Nephron (organoid): ENCODE measurements around the gene RALGDS.
A peak's percentile ranks its signal among the peaks of the same experiment; 100 is the strongest.
"Not testable (repeated sequence)": the region's sequence is repeated elsewhere in the genome, so short reads cannot be mapped to it uniquely, and the experiment has no call there.

Experiments used
- H3K27ac Mint-ChIP-seq, 3 experiments: 2 replicates each; pipeline ENCODE4 v1.8.0; 2020; ENCODE audit warnings: mixed read lengths in 3 of 3, mild to moderate bottlenecking in 2 of 3, moderate library complexity in 1 of 3
- H3K27me3 Mint-ChIP-seq: 2 replicates; pipeline ENCODE4 v1.8.0; 2021; ENCODE audit warnings: low read depth, mild to moderate bottlenecking, moderate library complexity, mixed read lengths
- H3K36me3 Mint-ChIP-seq: 2 replicates; pipeline ENCODE4 v1.8.0; 2020; ENCODE audit warnings: low read depth, mixed read lengths
- H3K4me1 Mint-ChIP-seq: 2 replicates; pipeline ENCODE4 v1.8.0; 2020; ENCODE audit warnings: mixed read lengths
- H3K4me3 Mint-ChIP-seq, 3 experiments: 2 replicates each; pipeline ENCODE4 v1.8.0; 2020; ENCODE audit warnings: mild to moderate bottlenecking in 3 of 3, mixed read lengths in 3 of 3, moderate library complexity in 2 of 3
- H3K9me3 Mint-ChIP-seq: 2 replicates; pipeline ENCODE4 v1.8.0; 2020; ENCODE audit warnings: mixed read lengths
- TF ChIP-seq, protein P1 (sequence below), 3 experiments: fragments of 200-600 bp; sonication (generic); IDR thresholded peaks; one replicate each; pipeline ENCODE4 v1.5.0; 2021; ENCODE audit warnings: antibody characterized with exemption in 3 of 3; ENCODE audit not compliant: unreplicated experiment in 3 of 3

Gene RALGDS

GRCh38 chr9:133065070-133065388 lies 56.0 kb downstream of the RALGDS start:
- Mint-ChIP-seq H3K4me3 (no peak overlapping the region), H3K36me3 (peaks cover 3% of the 10 kb centered on the region), H3K27ac (no peak overlapping the region), H3K27me3 (no peaks in the 10 kb centered on the region), H3K9me3 (no peaks in the 10 kb centered on the region), H3K4me1 (no peaks in the 10 kb centered on the region)
- TF ChIP-seq, protein P1, sequence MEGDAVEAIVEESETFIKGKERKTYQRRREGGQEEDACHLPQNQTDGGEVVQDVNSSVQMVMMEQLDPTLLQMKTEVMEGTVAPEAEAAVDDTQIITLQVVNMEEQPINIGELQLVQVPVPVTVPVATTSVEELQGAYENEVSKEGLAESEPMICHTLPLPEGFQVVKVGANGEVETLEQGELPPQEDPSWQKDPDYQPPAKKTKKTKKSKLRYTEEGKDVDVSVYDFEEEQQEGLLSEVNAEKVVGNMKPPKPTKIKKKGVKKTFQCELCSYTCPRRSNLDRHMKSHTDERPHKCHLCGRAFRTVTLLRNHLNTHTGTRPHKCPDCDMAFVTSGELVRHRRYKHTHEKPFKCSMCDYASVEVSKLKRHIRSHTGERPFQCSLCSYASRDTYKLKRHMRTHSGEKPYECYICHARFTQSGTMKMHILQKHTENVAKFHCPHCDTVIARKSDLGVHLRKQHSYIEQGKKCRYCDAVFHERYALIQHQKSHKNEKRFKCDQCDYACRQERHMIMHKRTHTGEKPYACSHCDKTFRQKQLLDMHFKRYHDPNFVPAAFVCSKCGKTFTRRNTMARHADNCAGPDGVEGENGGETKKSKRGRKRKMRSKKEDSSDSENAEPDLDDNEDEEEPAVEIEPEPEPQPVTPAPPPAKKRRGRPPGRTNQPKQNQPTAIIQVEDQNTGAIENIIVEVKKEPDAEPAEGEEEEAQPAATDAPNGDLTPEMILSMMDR (IDR thresholded peaks at IDR 0.05; ENCODE audit: unreplicated experiment in 3 of 3), result no peak

DNA sequence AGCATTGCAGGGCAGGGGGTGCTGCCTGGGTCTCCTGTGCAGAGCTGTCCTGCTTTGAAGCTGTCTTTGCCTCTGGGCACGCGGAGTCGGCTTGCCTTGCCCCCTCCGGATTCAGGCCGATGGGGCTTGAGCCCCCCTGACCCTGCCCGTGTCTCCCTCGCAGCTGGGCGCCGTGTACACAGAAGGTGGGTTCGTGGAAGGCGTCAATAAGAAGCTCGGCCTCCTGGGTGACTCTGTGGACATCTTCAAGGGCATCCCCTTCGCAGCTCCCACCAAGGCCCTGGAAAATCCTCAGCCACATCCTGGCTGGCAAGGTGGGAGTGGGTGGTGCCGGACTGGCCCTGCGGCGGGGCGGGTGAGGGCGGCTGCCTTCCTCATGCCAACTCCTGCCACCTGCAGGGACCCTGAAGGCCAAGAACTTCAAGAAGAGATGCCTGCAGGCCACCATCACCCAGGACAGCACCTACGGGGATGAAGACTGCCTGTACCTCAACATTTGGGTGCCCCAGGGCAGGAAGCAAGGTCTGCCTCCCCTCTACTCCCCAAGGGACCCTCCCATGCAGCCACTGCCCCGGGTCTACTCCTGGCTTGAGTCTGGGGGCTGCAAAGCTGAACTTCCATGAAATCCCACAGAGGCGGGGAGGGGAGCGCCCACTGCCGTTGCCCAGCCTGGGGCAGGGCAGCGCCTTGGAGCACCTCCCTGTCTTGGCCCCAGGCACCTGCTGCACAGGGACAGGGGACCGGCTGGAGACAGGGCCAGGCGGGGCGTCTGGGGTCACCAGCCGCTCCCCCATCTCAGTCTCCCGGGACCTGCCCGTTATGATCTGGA lies 56.6 kb downstream of the RALGDS start:
- Mint-ChIP-seq H3K9me3 (no peaks in the 10 kb centered on the region), H3K27me3 (no peaks in the 10 kb centered on the region), H3K36me3 (peaks cover 2% of the 10 kb centered on the region), H3K4me1 (peaks cover 3% of the 10 kb centered on the region), H3K4me3 (no peak overlapping the region), H3K27ac (no peak overlapping the region)
- TF ChIP-seq, protein P1 (IDR thresholded peaks at IDR 0.05; ENCODE audit: unreplicated experiment in 3 of 3), result no peak

- peaks cover 5% of the 10 kb centered on the region for H3K36me3 Mint-ChIP-seq
- H3K4me3 Mint-ChIP-seq, result no peak overlapping the region
- peaks cover 5% of the 10 kb centered on the region for H3K4me1 Mint-ChIP-seq
Measured at GRCh38 chr9:133063500-133064231, 57.4 kb downstream of the RALGDS start.

GRCh38 chr9:133063159-133063499 lies 57.9 kb downstream of the RALGDS start:
- peaks cover 5% of the 10 kb centered on the region for H3K4me1 Mint-ChIP-seq
- no peak overlapping the region for H3K4me3 Mint-ChIP-seq
- H3K36me3 Mint-ChIP-seq, result peaks cover 11% of the 10 kb centered on the region
- TF ChIP-seq, protein P1 (IDR thresholded peaks at IDR 0.05; ENCODE audit: unreplicated experiment in 3 of 3), result no peak
- no peak overlapping the region for H3K27ac Mint-ChIP-seq
- no peaks in the 10 kb centered on the region for H3K9me3 Mint-ChIP-seq
- H3K27me3 Mint-ChIP-seq, result no peaks in the 10 kb centered on the region

More at GRCh38 chr9:133063500-133064231, 57.4 kb downstream of the RALGDS start:
- Mint-ChIP-seq H3K9me3 (no peaks in the 10 kb centered on the region), H3K27me3 (no peaks in the 10 kb centered on the region), H3K27ac (no peak overlapping the region)
- TF ChIP-seq, protein P1 (IDR thresholded peaks at IDR 0.05; ENCODE audit: unreplicated experiment in 3 of 3), result no peak

GRCh38 chr9:133062569-133062968 lies 58.5 kb downstream of the RALGDS start:
- H3K36me3 Mint-ChIP-seq, result peaks cover 16% of the 10 kb centered on the region
- not testable (repeated sequence) for H3K9me3 Mint-ChIP-seq, H3K4me3 Mint-ChIP-seq, H3K4me1 Mint-ChIP-seq, H3K27ac Mint-ChIP-seq, H3K27me3 Mint-ChIP-seq

DNA sequence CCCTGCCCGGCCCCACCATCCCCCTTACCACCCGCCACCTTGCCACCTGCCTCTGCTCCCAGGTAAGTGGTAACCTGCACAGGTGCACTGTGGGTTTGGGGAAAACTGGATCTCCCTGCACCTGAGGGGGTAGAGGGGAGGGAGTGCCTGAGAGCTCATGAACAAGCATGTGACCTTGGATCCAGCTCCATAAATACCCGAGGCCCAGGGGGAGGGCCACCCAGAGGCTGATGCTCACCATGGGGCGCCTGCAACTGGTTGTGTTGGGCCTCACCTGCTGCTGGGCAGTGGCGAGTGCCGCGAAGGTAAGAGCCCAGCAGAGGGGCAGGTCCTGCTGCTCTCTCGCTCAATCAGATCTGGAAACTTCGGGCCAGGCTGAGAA lies 59.3 kb downstream of the RALGDS start, which contains the start of gene CEL:
Gene CEL (plus strand): TSS at position 218 of the 382 bp plus-strand sequence. CDS start 22 bp downstream, at position 240.
- H3K27me3 Mint-ChIP-seq, H3K4me1 Mint-ChIP-seq, H3K9me3 Mint-ChIP-seq: not testable (repeated sequence)
- peaks cover 17% of the 10 kb centered on the region for H3K36me3 Mint-ChIP-seq
- peak within 1 kb of the TSS in 1 of 3 experiments; percentile 56 for H3K4me3 Mint-ChIP-seq
- H3K27ac Mint-ChIP-seq, result peak within 1 kb of the TSS in 1 of 3 experiments; percentile 74

DNA sequence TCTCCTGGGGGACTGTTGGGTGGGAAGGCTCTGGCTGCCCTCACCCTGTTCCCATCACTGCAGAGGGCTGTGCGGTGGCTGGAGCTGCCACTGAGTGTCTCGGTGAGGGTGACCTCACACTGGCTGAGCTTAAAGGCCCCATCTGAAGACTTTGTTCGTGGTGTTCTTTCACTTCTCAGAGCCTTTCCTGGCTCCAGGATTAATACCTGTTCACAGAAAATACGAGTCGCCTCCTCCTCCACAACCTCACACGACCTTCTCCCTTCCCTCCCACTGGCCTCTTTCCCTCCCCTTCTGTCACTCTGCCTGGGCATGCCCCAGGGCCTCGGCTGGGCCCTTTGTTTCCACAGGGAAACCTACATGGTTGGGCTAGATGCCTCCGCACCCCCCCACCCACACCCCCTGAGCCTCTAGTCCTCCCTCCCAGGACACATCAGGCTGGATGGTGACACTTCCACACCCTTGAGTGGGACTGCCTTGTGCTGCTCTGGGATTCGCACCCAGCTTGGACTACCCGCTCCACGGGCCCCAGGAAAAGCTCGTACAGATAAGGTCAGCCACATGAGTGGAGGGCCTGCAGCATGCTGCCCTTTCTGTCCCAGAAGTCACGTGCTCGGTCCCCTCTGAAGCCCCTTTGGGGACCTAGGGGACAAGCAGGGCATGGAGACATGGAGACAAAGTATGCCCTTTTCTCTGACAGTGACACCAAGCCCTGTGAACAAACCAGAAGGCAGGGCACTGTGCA lies 59.8 kb downstream of the RALGDS start:
- H3K4me1 Mint-ChIP-seq, H3K27me3 Mint-ChIP-seq, H3K9me3 Mint-ChIP-seq: not testable (repeated sequence)
- Mint-ChIP-seq H3K4me3 (peak overlapping the region in 1 of 3 experiments; percentile 56), H3K27ac (peak overlapping the region in 1 of 3 experiments; percentile 74), H3K36me3 (peaks cover 21% of the 10 kb centered on the region)
